Keratinocyte (primary cell): ENCODE results near the gene PARD3B. TPM values are rescaled to one million over a fixed set of nuclear protein-coding genes. Genes with fewer than 3 reads are reported as not detected.

ENCODE experiments used
- DNase-seq: peaks from one replicate; pipeline ENCODE4 v3.0.0-alpha.2; 2011; ENCODE audit warnings: low read depth, missing footprints, low spot score
- FAIRE-seq: peaks from 2 replicates; lab custom pipeline; 2011; peaks lifted over from hg19 to GRCh38; lab: Jason Lieb, UNC
- H2AFZ ChIP-seq: 2 replicates; pipeline ENCODE4 v1.6.0; 2012; ENCODE audit warnings: low read length, control low read depth, inconsistent platforms; ENCODE audit not compliant: control insufficient read depth
- H3K27ac ChIP-seq: 2 replicates; pipeline ENCODE4 v1.5.1; 2011; ENCODE audit warnings: low read length; ENCODE audit not compliant: control insufficient read depth, insufficient read depth
- H3K27me3 ChIP-seq: 3 replicates; pipeline ENCODE4 v1.6.0; 2011; ENCODE audit warnings: low read length; ENCODE audit not compliant: control insufficient read depth, insufficient read depth; ENCODE audit errors: extremely low read depth
- H3K36me3 ChIP-seq, 2 experiments: 2 replicates in 1 of 2; 3 replicates in 1 of 2; pipeline ENCODE4 v1.5.1; 2011; ENCODE audit warnings: low read length in 2 of 2, mild to moderate bottlenecking in 1 of 2; ENCODE audit not compliant: control insufficient read depth in 2 of 2, insufficient read depth in 2 of 2; ENCODE audit errors: extremely low read depth in 1 of 2
- H3K4me1 ChIP-seq: 3 replicates; pipeline ENCODE4 v1.5.1; 2011; ENCODE audit warnings: low read length; ENCODE audit not compliant: control insufficient read depth, insufficient read depth; ENCODE audit errors: extremely low read depth
- H3K4me2 ChIP-seq: 3 replicates; pipeline ENCODE4 v1.6.0; 2011; ENCODE audit warnings: low read depth, low read length; ENCODE audit not compliant: control insufficient read depth, insufficient read depth; ENCODE audit errors: extremely low read depth
- H3K4me3 ChIP-seq, 3 experiments: fragments of 200-600 bp in 1 of 3; sonication (generic) in 1 of 3; 2 replicates in 2 of 3; 3 replicates in 1 of 3; pipeline ENCODE4 v1.5.1; 2011 to 2016; ENCODE audit warnings: low read length in 3 of 3, mild to moderate bottlenecking in 3 of 3, control low read depth in 2 of 3, inconsistent platforms in 1 of 3, low read depth in 1 of 3, mixed read lengths in 1 of 3, mixed run types in 1 of 3, moderate library complexity in 1 of 3; ENCODE audit not compliant: control insufficient read depth in 2 of 3, insufficient read depth in 2 of 3; ENCODE audit errors: extremely low read depth in 1 of 3
- H3K79me2 ChIP-seq: 2 replicates; pipeline ENCODE4 v1.6.0; 2012; ENCODE audit warnings: low read length; ENCODE audit not compliant: control insufficient read depth, insufficient read depth
- H3K9ac ChIP-seq: 3 replicates; pipeline ENCODE4 v1.6.0; 2011; ENCODE audit warnings: low read length; ENCODE audit not compliant: control insufficient read depth, insufficient read depth; ENCODE audit errors: extremely low read depth
- H3K9me1 ChIP-seq: 3 replicates; pipeline ENCODE4 v1.6.0; 2011; ENCODE audit warnings: low read length; ENCODE audit not compliant: control insufficient read depth, insufficient read depth; ENCODE audit errors: extremely low read depth
- H3K9me3 ChIP-seq: 2 replicates; pipeline ENCODE4 v1.5.1; 2012; ENCODE audit warnings: low read depth, low read length; ENCODE audit not compliant: control insufficient read depth
- H4K20me1 ChIP-seq: 3 replicates; pipeline ENCODE4 v1.6.0; 2011; ENCODE audit warnings: low read length; ENCODE audit not compliant: control insufficient read depth, insufficient read depth; ENCODE audit errors: extremely low read depth
- CTCF ChIP-seq, 3 experiments: IDR thresholded peaks in 1 of 3; conservative IDR thresholded peaks in 1 of 3; optimal IDR thresholded peaks in 1 of 3; 2 replicates in 2 of 3; 3 replicates in 1 of 3; pipeline versions ENCODE3 to v1.5.1; 2011; ENCODE audit warnings: low read length in 3 of 3, mild to moderate bottlenecking in 3 of 3, moderate library complexity in 2 of 3, control low read depth in 1 of 3, inconsistent platforms in 1 of 3; ENCODE audit not compliant: insufficient read depth in 2 of 3; ENCODE audit errors: extremely low read depth in 1 of 3
- EZH2 ChIP-seq: IDR thresholded peaks from one replicate; pipeline ENCODE4 v1.6.1; 2012; ENCODE audit warnings: inconsistent platforms, mild to moderate bottlenecking, low read length, moderate library complexity
- dilution Hi-C: fragments of 300-500 bp; cut with MboI; formaldehyde crosslinking; loops from one replicate; pipeline ENCODE4 v1.7.0; 2020; ENCODE audit warnings: low sequenced_read_pairs; ENCODE audit not compliant: extremely low pct_ligation_motif_present
- polyA plus RNA-seq, 5 experiments: library from polyadenylated mRNA; depleted of rRNA in 3 of 5; stranded (reverse) in 3 of 5; stranded (forward) in 1 of 5; unstranded in 1 of 5; fragments of >200 nt; gene quantifications; 1 replicate in 1 of 5; 2 replicates in 3 of 5; 3 replicates in 1 of 5; pipeline versions ENCODE4 v1.2.1 to v1.2.3, GENCODE V29; 2011 to 2012; ENCODE audit warnings: missing spikeins in 2 of 5, low read depth in 1 of 5, low replicate concordance in 1 of 5

PARD3B gene
- polyA plus RNA-seq, 1 donor (not counting 4 experiments of a cell fraction or from before 2014, with no cell fraction given), result 1.2 TPM

DNA sequence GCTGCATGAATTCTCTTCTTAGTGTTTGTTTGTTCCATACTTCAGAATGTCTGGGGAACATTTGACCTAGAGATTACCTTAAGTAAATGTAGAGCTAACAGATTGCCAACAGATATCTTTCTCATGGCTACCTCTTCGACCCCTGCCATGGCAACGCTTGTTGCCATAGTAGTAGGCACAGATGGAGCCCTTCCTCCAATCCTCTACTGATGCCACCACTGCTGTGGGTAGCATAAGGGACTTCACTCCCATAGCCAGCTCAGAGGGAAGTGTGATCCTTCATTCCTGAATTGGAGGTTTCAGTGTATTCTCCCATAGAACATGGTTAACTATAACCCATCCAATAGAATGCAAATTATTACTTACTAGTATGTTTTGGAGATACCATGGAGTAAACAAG lies 593.5 kb downstream of the PARD3B start:
- DNase-seq (no peak), FAIRE-seq (no peak)
- H3K36me3 ChIP-seq, result no peaks in the 10 kb centered on the region
- no peak overlapping the region for H3K4me3 ChIP-seq
- no peak overlapping the region for H3K9ac ChIP-seq
- TF ChIP-seq CTCF (optimal IDR thresholded peaks at IDR 0.05 in 1 of 3, IDR thresholded peaks at IDR 0.05 in 1 of 3, conservative IDR thresholded peaks at IDR 0.05 in 1 of 3; ENCODE audit: extremely low read depth in 1 of 3, insufficient read depth in 2 of 3, low read length in 3 of 3), result no peak
- TF ChIP-seq EZH2, result no peak
- H3K27me3 ChIP-seq, result no peaks in the 10 kb centered on the region
- H3K4me1 ChIP-seq, result no peaks in the 10 kb centered on the region
- H3K27ac ChIP-seq, result no peak overlapping the region
- H2AFZ ChIP-seq, result no peak overlapping the region
- dilution Hi-C loops, result no loop called here
- H4K20me1 ChIP-seq, result no peaks in the 10 kb centered on the region
- no peaks in the 10 kb centered on the region for H3K79me2 ChIP-seq
- no peaks in the 10 kb centered on the region for H3K9me3 ChIP-seq
- no peaks in the 10 kb centered on the region for H3K9me1 ChIP-seq
- no peak overlapping the region for H3K4me2 ChIP-seq

GRCh38 chr2:205139822-205140463 lies 594.7 kb downstream of the PARD3B start:
- no peak for DNase-seq
- dilution Hi-C loops, result no loop called here
- H3K27ac ChIP-seq, result no peak overlapping the region
- FAIRE-seq, result no peak
- H4K20me1 ChIP-seq, result no peaks in the 10 kb centered on the region
- no peaks in the 10 kb centered on the region for H3K79me2 ChIP-seq
- no peaks in the 10 kb centered on the region for H3K36me3 ChIP-seq
- H3K4me3 ChIP-seq, result no peak overlapping the region
- TF ChIP-seq CTCF (optimal IDR thresholded peaks at IDR 0.05 in 1 of 3, IDR thresholded peaks at IDR 0.05 in 1 of 3, conservative IDR thresholded peaks at IDR 0.05 in 1 of 3; ENCODE audit: extremely low read depth in 1 of 3, insufficient read depth in 2 of 3, low read length in 3 of 3) (no peak), EZH2 (no peak)
- no peak overlapping the region for H2AFZ ChIP-seq
- no peaks in the 10 kb centered on the region for H3K27me3 ChIP-seq
- no peak overlapping the region for H3K9ac ChIP-seq
- no peaks in the 10 kb centered on the region for H3K9me3 ChIP-seq
- H3K4me1 ChIP-seq, result no peaks in the 10 kb centered on the region
- no peak overlapping the region for H3K4me2 ChIP-seq
- H3K9me1 ChIP-seq, result no peaks in the 10 kb centered on the region
